HG02763 (cell line): ENCODE data around the gene RFNG.
"Not testable (repeated sequence)": the region's sequence is repeated elsewhere in the genome, so short reads cannot be mapped to it uniquely, and the experiment has no call there.

Experiments
- ATAC-seq: cut with Tn5 transposase; IDR thresholded peaks from one replicate; pipeline ENCODE4 v1.9.1; 2021; ENCODE audit warnings: mild to moderate bottlenecking, moderate library complexity; ENCODE audit not compliant: unreplicated experiment

RFNG gene

DNA sequence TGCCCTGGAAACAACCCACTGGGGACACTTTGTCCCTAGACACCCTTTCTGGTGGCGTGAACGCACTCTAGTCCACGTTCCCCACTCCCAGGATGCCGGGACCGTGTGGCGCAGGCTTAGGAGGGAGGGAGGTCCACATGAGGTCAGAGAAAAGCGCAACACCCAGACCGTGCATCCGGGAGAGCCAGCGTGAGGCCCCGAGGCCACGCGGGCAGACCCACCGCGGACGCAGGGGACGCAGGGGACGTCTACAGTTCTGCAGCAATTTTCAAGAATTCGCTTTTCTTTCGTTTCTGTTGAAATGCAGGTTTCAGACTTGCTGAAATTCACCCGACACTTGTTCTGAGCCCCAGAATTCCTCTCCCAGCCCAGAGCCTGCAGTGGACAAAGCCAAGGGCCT is 4.7 kb downstream of the RFNG start:
- no peak for ATAC-seq

DNA sequence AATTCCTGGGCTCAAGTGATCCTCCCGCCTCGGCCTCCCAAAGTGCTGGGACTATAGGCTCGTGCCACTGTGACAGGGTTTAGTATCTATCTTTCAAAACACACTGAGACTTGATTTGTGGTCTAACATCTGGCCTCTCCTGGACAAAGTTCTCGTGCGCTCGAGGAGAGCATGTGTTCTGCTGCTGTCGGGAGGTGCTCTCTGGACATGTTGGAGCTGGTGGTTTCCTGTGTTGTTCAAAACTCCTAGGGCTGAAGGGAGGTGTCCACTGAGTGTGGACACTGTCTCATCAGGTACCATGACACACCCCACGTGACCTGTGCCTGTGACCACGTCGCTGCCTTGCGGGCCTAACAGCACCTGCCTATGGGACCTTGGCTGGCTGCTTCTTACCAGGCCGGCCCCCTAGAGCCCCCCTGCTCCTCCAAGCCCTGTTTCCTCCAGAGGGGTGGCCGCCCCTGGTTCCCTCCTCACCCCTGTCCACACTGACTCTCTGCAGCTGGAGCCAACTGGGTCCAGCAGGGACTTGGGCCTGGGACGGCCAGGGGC is 5.6 kb downstream of the RFNG start:
- ATAC-seq, result no peak

DNA sequence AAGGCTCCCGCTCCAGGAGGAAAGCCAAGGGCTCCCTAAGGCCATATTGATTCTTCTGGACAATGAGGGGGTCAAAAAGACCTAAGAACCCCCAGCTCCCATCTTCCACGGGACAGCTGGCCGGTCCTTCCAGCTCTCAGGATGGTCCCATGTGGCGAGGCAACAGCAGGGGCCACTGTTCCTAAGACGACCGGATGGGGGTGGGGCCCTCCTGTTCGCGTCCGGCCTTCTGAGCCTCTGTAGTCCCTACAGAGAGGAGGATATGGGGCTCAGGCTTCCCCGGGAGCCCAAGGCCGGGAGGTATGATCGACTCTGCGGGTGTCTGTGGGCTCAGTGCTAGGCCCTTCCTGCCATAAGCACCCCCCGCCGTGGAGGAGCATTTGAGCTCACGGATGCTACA is 8.1 kb downstream of the RFNG start:
- no peak for ATAC-seq

DNA sequence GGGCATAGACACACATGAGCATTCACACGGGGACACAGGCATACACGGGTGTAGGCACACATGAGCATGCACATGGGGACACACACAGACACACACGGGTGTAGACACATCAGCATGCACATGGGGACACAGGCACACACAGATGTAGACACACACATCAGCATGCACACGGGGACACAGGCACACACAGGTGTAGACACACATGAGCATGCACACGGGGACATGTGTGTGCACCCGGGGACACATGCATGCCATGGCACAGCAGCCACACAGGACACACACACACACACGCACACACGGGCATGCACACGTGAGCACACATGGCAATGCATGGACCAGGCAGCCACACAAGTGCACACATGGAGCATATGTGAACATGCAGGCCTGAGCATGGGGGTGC is 9.0 kb downstream of the RFNG start:
- ATAC-seq, result no peak

DNA sequence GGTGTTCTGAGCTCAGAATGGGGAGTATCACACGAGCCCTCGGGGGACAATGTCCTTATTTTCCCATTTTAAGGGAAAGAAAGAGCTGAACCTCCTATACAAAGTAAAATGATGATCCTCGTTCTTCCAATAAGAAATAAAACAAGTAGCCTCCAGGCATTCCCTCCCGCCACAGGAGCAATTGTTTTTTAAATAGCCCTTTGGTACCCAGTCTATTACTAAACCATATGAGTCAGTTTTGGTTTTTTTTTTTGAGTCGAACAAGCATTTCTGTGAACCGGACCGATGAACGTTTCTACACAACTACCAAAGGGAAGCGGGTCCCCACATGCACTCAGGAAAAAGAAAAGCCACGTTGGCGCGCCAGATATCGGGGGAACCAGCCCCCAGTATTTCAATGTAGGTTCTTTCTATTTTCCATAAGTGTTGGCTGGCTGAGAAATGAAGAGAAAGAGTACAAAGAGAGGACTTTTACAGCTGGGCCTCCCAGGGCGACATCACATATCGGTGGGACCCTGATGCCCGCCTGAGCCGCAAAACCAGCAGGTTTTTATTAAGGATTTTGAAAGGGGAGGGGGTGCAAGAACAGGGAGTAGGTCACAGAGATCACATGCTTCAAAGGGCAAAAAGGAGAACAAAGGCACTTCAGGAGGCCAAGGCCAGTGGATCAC is 10.3 kb downstream of the RFNG start:
- ATAC-seq, result no peak

DNA sequence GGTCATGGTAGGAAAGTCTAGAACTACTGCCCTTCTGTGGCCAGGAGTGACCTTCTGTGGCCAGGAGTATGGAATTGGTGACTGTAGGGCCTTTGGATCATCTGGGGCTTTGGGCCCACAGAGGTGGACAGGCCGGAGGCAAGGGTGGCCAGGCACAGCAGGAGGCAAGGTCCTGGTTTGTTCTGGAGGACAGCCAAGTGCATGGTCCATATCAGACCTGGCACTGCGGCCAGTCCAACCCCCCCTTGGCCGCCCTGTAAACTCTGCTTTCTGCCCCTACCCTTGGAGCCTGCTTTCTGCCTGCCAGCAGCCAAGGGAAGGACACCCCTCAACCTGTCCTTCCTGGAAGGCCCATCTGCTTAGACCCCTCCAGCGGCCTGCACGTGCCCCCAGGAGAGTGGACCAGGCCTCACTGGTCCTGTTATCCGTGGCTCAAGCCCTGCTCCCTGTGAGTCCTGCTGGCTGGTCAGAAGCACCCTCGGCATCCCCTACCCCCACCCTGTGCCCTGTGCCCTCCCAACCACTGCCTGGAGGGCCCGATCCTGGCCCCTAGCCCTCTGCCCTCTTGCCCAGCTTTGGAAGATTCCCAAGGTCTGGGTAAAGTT is 11.8 kb downstream of the RFNG start:
- no peak for ATAC-seq

DNA sequence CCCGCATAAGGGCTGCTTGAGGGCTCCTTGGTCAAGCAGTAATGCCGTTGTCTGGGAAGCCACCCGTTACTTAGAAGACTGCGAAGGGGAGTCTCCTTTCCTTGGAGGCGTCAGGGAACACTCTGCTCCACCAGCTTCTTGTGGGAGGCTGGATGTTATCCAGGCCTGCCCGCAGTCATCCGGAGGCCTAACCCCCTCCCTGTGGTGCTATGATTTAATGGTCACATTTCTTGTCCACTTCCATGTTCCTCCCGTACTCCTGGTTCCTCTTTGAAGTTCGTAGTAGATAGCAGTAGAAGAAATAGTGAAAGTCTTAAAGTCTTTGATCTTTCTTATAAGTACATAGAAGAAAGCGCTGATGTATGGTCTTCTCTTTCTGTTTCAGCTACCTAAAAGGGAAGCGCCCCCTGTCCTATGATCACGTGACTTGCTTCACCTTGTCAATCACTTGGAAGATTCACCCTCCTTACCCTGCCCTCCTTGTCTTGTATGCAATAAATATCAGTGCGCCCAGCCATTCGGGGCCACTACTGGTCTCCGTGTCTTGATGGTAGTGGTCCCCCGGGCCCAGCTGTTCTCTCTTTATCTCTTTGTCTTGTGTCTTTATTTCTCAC is 12.7 kb downstream of the RFNG start:
- not testable (repeated sequence) for ATAC-seq

DNA sequence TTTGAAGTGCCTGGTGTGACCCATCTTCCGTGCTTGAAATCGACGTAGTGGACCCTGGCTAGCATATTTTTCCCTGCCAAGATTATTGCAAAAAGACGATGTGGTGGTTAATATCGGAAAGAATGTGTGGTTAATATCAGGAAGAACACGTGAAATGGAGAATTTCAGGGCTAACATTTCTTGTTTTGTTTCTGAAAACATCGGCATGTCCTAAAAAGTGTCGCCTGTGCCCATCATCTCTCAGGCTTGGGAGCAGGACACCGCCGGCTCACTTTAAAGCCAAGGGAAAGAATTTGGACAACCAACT is 13.8 kb downstream of the RFNG start:
- ATAC-seq, result no peak

DNA sequence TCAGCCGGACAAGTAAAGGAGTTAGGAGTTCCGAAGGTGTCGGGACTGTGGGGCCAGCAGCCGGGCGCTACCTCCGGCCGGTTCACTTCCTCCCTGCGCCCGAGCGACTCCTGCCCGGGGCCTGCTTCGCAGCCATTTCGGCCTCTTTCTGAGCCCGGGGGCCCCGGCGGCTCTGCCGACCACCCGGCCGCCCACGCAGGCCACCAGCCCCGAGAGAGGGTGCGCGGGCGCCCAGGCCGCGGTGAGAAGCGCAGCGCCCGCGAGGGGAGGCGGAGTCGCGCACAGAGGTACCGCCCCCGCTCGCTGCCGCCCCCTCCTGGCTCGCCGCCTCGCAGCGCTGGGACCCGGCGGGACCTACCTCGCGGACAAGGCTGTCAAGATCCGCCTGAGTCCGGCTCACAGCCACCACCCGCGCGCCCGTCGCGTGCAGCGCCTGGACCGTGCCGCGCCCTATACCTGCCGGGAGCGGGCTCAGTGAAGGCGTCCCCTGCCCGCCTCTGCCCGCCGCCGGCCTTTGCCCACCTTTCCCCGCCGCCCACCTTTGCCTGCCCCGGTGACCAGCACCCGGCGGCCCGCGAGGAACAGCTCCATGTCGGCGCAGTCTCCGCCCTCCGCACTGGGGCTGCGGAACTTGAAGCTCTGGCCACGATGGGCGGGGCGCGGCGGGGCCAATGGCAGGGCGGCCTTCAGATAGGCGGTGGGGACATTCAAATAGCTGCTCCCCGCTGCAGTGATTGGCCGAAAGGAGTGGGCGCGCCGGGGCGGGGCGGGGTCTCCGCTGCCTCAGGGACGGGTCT is 14.3 kb downstream of the RFNG start, which contains the start of gene DCXR:
Gene DCXR (minus strand): TSS at position 606 of the 797 bp plus-strand sequence. CDS start 15 bp downstream, at position 591.
- ATAC-seq, result peak; percentile 88

DNA sequence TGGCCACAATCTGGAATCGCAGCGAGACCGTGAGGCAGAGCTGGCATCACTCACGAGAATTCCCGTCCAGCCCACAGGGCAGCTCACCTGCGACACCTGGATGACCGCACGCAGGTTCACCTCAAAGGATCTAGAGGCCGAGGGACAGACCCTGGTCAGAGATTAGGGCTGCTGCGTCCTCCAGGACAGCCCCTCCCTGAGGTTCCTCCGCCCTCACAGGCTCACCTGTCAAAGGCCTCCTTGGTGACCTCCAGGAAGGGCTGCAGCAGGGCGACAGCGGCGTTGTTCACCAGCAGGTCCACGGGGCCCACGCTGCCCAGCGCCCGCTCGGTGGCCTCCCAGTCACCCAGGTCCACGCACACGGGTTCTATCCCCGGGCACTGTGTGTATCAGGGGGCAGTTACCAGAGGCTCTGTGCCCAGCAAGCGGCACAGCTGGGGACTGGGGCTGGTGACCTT is 14.9 kb downstream of the RFNG start:
- ATAC-seq, result no peak

DNA sequence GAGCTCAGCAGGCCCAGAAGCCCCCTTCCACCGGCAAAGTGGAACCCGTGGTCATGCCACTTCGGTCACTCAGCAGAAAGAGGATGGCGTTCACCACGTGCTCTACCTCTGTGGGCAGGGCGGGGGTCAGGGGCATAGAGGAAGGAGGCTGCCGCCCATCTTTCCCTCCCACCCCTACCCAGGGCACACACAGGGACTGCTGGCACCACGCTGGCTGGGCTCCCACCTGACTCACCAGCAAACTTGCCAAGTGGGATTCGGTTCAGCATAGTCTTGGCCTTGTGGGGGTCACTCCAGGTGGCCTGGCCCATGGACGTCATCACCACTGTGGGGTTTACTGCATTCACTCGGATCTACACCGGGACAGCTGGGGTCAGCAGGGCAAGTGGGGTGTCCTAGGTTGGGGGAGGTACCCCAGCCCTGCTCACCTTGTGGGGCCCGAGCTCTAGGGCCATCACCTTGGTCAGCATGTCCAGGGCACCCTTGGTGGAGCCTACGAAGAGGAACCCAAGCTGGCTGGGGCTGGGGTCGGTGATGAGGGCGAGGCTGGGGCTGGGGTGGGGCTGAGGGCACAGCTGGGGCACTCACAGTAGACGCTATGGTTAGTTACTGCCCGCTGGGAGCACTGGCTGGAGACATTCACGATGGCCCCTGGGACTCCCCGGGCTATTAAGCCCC is 15.5 kb downstream of the RFNG start:
- ATAC-seq, result no peak

DNA sequence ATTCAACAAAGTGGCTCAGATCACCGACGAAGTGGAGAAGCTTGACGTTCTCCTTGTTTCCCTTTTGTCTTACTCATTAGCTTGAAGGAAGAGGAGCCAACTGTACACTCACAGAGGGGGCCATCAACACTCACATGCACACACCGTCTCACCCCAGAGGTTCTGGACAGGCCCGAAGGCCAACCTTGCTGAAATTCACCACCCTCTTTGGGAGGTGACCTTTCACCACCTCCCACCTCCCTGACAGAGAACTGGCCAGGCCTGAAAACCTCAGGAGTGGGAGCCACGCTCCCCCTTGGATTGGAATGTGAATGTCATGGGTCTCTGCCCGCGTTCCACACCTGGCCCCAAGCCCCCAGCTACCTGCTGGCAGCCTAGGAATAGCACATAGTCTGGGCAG is 16.1 kb downstream of the RFNG start:
- ATAC-seq, result no peak

DNA sequence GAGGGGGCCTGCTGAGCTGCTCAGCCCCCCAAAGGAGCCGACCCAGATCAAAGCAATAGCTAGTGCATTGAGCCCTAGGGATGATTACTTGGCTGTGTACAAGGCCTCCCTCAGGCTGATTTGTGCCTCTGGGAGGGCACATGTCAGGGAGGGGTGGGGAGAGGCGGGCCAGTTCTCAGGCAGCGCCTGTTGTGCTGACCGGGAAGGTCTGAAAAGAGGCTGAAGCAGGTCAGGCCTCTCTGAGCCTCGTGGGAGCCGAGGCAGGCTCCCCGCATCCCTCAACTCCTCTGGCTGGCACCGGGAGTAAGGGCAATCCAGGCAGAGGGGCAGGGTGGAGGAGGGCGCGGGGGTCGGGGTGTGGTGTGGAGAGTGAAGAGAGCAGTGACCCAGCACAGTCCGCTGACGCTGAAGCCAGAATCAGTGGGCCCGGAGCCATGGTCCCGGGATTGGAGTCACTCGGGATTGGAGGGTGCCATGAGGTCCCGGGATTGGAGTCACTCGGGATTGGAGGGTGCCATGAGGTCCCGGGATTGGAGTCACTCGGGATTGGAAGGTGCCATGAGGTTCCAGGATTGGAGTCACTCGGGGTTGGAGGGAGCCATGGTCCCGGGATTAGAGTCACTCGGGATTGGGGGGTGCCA is 17.1 kb downstream of the RFNG start:
- no peak for ATAC-seq

DNA sequence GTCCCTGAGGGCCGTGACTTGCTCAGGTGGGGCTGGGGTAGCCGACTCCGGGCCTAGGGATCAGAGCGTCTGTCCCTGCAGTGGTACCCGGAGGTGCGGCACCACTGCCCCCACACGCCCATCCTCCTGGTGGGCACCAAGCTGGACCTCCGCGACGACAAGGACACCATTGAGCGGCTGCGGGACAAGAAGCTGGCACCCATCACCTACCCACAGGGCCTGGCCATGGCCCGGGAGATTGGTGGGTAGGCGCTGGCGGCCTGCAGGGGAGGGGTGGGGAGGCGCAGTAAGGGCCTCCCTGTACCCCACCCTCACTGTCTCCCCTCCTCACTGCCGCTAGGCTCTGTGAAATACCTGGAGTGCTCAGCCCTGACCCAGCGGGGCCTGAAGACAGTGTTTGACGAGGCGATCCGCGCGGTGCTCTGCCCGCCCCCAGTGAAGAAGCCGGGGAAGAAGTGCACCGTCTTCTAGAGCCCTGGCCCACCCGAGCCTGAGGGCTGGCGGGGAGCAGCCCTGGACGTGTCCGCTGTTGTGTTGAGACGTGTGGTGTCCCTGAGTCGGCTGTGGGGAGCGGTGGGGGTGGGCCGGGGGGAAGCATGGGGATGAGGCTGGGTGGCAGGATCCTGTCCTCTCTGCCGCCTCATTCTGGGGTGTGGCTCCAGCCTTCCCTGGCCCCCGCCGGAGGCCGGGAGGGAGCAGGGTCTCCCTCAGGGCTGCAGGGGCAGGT is 18.1 kb downstream of the RFNG start:
- no peak for ATAC-seq

DNA sequence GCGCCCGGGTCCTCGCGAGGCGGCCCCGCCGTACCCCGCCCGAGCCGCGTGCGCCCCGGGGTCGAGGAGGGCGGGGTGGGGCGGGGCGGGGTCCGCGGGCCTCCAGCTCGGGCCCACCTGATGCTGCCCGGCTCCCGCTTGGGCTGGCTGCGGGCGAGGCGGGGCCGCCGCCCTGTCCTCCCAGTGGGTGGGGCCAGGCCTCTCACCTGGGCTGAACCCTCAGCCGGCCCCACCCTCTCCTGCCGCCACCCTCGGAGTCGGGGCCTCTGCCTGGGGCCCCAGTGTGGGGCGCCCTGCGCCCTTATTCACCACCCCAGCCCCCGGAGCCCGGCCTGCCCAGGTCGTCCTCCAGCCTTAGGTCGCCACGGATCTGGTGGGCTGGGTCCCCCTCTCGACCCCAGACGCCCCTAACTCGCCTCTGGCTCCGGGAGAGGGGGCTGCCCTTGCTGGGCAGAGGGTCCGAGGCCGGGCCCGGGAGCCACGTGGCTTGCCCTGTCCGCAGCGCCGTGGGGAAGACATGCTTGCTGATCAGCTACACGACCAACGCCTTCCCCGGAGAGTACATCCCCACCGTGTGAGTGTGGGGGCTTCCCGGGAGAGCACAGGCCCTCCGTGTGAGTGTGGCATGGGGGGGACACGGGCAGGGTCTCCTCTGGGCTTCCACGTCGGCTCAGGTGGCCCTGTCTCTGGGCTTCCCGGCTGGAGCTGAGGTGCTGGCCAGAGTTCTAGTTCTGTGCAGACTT is 19.6 kb downstream of the RFNG start:
- no peak for ATAC-seq

DNA sequence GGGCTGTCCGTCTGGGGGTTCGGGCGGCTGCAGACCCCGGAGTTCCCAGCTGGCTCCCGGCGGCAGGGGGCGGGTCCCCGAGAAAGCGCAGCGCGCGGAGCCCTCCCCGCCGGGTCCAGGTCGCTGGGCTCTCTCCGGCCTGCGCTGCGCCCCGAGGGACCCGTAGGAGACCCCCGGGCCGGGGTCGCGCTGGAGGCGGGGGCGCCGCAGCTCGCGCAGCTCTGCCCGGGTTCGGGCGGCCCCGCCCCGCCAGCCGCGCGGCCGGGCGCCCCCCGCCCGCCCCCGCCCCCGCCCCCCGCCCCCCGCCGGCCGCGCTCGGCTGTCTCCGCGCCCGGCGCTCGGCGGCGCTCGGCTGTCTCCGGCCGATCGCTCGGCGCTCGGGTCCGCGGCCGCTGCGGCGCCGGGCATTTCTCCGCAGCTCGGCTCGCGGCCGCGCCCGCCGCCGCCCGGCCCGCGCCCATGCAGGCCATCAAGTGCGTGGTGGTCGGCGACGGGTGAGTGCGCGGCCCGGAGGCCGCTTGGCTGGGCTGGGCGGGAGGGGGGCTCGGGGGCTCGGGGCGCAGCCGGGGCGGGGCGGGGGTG is 20.2 kb downstream of the RFNG start, which contains the start of gene RAC3:
Gene RAC3 (plus strand): TSS at position 376 of the 582 bp plus-strand sequence. CDS start 84 bp downstream, at position 460.
- ATAC-seq, result no peak

DNA sequence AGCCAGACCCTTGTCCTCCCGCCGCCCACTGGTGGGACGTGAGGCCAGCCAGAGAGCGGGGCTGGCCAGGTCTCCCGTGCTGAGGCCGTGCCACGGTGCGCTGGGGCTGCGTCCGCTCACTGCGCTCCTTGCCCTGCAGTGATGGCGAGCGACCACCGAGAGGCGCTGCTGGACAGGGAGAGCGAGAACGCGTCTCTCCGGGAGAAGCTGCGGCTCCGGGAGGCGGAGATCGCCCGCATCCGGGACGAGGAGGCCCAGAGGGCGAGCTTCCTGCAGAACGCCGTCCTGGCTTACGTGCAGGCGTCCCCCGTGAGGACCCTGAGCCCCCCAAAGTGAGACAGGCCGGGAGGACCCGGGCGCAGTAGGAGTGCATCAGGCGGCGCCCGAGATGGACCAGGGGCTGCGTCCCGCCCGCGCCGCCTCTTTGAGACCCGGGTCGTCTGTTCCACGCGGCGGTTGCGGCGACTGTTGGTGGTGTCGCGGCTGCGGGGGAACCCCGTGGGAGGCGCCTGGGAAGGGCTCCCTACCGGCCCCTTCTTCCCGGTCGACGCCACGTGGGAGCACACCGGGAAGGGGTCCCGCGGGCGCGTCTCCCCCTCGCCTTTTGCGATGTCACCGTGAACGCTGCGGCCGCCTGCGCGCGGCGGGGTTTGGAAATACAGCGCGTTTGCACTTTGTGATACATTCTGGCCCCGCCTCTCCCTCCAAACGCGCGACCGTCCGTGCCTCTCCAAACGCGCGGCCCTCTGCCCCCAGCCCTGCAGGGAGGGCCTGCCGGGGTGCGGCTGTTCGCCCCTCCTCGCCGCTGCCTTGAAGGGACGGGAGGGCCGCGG is 20.9 kb downstream of the RFNG start:
- no peak for ATAC-seq
